OCI-LY7 (cell line): Measurements from ENCODE around the gene KRTAP4-12. TPM values are rescaled to one million over a fixed set of nuclear protein-coding genes. Genes with fewer than 3 reads are reported as not detected.

ENCODE experiments used
- BruUV-seq: library from RNA; stranded (reverse); fragments of 400-500 nt; replicated peaks from 2 replicates; lab custom pipeline; 2021; lab: Mats Ljungman, UMichigan
- CTCF ChIA-PET: fragments of 300-600 bp; sonication (Branson Sonifier 250); formaldehyde crosslinking; loops from one replicate; lab custom pipeline; 2022; ENCODE audit warnings: antibody characterized with exemption; ENCODE audit not compliant: unreplicated experiment; lab: Charles Lee
- POLR2A ChIA-PET: fragments of 300-600 bp; sonication (Branson Sonifier 250); formaldehyde crosslinking; loops from one replicate; lab custom pipeline; 2022; ENCODE audit warnings: antibody characterized with exemption; lab: Charles Lee
- DNase-seq: peaks from one replicate; pipeline ENCODE4 v3.0.0-alpha.2; 2015; ENCODE audit warnings: low spot score
- H2AFZ ChIP-seq: fragments of 200-600 bp; sonication (generic), shearing (Covaris generic); 2 replicates; pipeline ENCODE4 v1.6.1; 2014; ENCODE audit warnings: mild to moderate bottlenecking, antibody characterized with exemption, low read length, moderate library complexity
- H3K27ac ChIP-seq: fragments of 200-600 bp; sonication (generic); 2 replicates; pipeline ENCODE4 v1.5.1; 2014; ENCODE audit warnings: mixed run types, low read depth, mild to moderate bottlenecking, moderate library complexity, low read length, inconsistent platforms; ENCODE audit not compliant: poor library complexity, severe bottlenecking
- H3K36me3 ChIP-seq: fragments of 200-600 bp; sonication (generic); 2 replicates; pipeline ENCODE4 v1.6.1; 2014; ENCODE audit warnings: mild to moderate bottlenecking, antibody characterized with exemption, low read length, moderate library complexity, mixed read lengths; ENCODE audit not compliant: insufficient read depth
- H3K4me1 ChIP-seq: fragments of 200-600 bp; sonication (generic); 2 replicates; pipeline ENCODE4 v1.5.1; 2014; ENCODE audit warnings: mild to moderate bottlenecking, low read length; ENCODE audit not compliant: insufficient read depth, poor library complexity, severe bottlenecking
- H3K4me2 ChIP-seq: fragments of 200-600 bp; sonication (generic); 2 replicates; pipeline ENCODE4 v1.6.1; 2014; ENCODE audit warnings: mild to moderate bottlenecking, low read length
- H3K4me3 ChIP-seq: fragments of 200-600 bp; sonication (generic); 2 replicates; pipeline ENCODE4 v1.5.1; 2014; ENCODE audit warnings: mild to moderate bottlenecking, low read depth, low read length; ENCODE audit not compliant: poor library complexity, severe bottlenecking
- H3K79me2 ChIP-seq: fragments of 200-600 bp; sonication (generic); 2 replicates; pipeline ENCODE4 v1.6.1; 2016; ENCODE audit warnings: low read depth, mild to moderate bottlenecking, low read length, moderate library complexity, mixed read lengths; ENCODE audit not compliant: insufficient read depth
- H3K9me2 ChIP-seq: fragments of 200-600 bp; sonication (generic); 2 replicates; pipeline ENCODE4 v1.6.1; 2016; ENCODE audit warnings: mild to moderate bottlenecking, low read length, mixed read lengths; ENCODE audit not compliant: insufficient read depth
- H3K9me3 ChIP-seq: fragments of 200-600 bp; sonication (generic); 2 replicates; pipeline ENCODE4 v1.6.1; 2014; ENCODE audit warnings: mild to moderate bottlenecking, mixed run types, low read length, mixed read lengths
- H4K20me1 ChIP-seq: fragments of 200-600 bp; sonication (generic); 2 replicates; pipeline ENCODE4 v1.6.1; 2014; ENCODE audit warnings: mild to moderate bottlenecking, antibody characterized with exemption, low read length, moderate library complexity, mixed read lengths; ENCODE audit not compliant: insufficient read depth
- CTCF ChIP-seq: fragments of 200-600 bp; sonication (generic); conservative IDR thresholded peaks from 2 replicates; pipeline ENCODE4 v1.5.1; 2014; ENCODE audit warnings: mild to moderate bottlenecking, antibody characterized with exemption, low read length, moderate library complexity, mixed read lengths
- EZH2phosphoT487 ChIP-seq: fragments of 200-600 bp; sonication (generic); IDR thresholded peaks from 2 replicates; pipeline ENCODE4 v1.6.1; 2018; ENCODE audit warnings: low read depth, borderline replicate concordance, mild to moderate bottlenecking, mixed run types, antibody characterized with exemption, low read length, moderate library complexity, mixed read lengths
- intact Hi-C: fragments of 100-400 bp; cut with micrococcal nuclease; formaldehyde crosslinking; loops from one replicate; pipeline ENCODE4 v1.10.0; 2022; ENCODE audit not compliant: unreplicated experiment
- total RNA-seq, 2 experiments: library from RNA; depleted of rRNA in 1 of 2; stranded (reverse); fragments of >200 nt in 1 of 2; shearing (Covaris generic) in 1 of 2; gene quantifications; 2 replicates each; pipeline ENCODE4 v1.2.3, GENCODE V29; 2014 to 2022

The KRTAP4-12 gene
- total RNA-seq, 2 experiments from 2014 or later, result not detected

GRCh38 chr17:41153856-41154255, 29.9 kb upstream of the KRTAP4-12 start:
- no TSS peak for BruUV-seq
- CTCF ChIA-PET, result no interaction called here
- Histone ChIP-seq H3K9me2 (no peaks in the 10 kb centered on the region), H3K79me2 (no peaks in the 10 kb centered on the region), H3K27ac (no peak overlapping the region), H3K4me1 (no peaks in the 10 kb centered on the region), H3K4me3 (no peak overlapping the region), H3K4me2 (no peak overlapping the region), H3K36me3 (no peaks in the 10 kb centered on the region), H4K20me1 (no peaks in the 10 kb centered on the region), H3K9me3 (no peaks in the 10 kb centered on the region), H2AFZ (no peak overlapping the region)
- TF ChIP-seq CTCF (no peak), EZH2phosphoT487 (no peak)
- POLR2A ChIA-PET, result no interaction called here
- intact Hi-C loops, result no loop called here
- DNase-seq, result no peak

GRCh38 chr17:41151525-41151924, 27.5 kb upstream of the KRTAP4-12 start:
- POLR2A ChIA-PET, result no interaction called here
- Histone ChIP-seq H3K9me2 (no peaks in the 10 kb centered on the region), H3K36me3 (no peaks in the 10 kb centered on the region), H3K79me2 (no peaks in the 10 kb centered on the region), H3K4me3 (no peak overlapping the region), H4K20me1 (no peaks in the 10 kb centered on the region), H3K4me1 (no peaks in the 10 kb centered on the region), H3K9me3 (no peaks in the 10 kb centered on the region), H2AFZ (no peak overlapping the region), H3K4me2 (no peak overlapping the region), H3K27ac (no peak overlapping the region)
- CTCF ChIA-PET, result no interaction called here
- BruUV-seq, result no TSS peak
- no peak for DNase-seq
- intact Hi-C loops, result no loop called here
- no peak for TF ChIP-seq CTCF
- no peak for TF ChIP-seq EZH2phosphoT487

- Histone ChIP-seq H3K27ac (no peak overlapping the region), H2AFZ (no peak overlapping the region), H3K4me1 (no peaks in the 10 kb centered on the region), H3K4me2 (no peak overlapping the region), H3K9me3 (no peaks in the 10 kb centered on the region), H3K9me2 (no peaks in the 10 kb centered on the region), H3K4me3 (no peak overlapping the region), H3K36me3 (no peaks in the 10 kb centered on the region), H4K20me1 (no peaks in the 10 kb centered on the region), H3K79me2 (no peaks in the 10 kb centered on the region)
- POLR2A ChIA-PET, result no interaction called here
- no peak for DNase-seq
- CTCF ChIA-PET, result no interaction called here
- no peak for TF ChIP-seq CTCF
- TF ChIP-seq EZH2phosphoT487, result no peak
- intact Hi-C loops, result no loop called here
- BruUV-seq, result no TSS peak
Measured at GRCh38 chr17:41150026-41150425, 26.0 kb upstream of the KRTAP4-12 start.
